Panc1 (cell line): Measurements from ENCODE around the gene PGLYRP2. TPM values are rescaled to one million over a fixed set of nuclear protein-coding genes. Genes with fewer than 3 reads are reported as not detected.
"Not testable (repeated sequence)": the region's sequence is repeated elsewhere in the genome, so short reads cannot be mapped to it uniquely, and the experiment has no call there.

Source experiments
- ATAC-seq: fragments of 200-7000 bp; cut with Tn5 transposase; 2 replicates; pipeline ENCODE4 v1.9.1; 2020; ENCODE audit warnings: mild to moderate bottlenecking, moderate library complexity
- BruUV-seq: library from RNA; stranded (reverse); fragments of 400-500 nt; replicated peaks from 2 replicates; lab custom pipeline; 2021; lab: Mats Ljungman, UMichigan
- CTCF ChIA-PET: fragments of 300-600 bp; sonication (Branson Sonifier 250); formaldehyde crosslinking; loops from one replicate; lab custom pipeline; 2022; ENCODE audit warnings: antibody characterized with exemption; lab: Charles Lee
- POLR2A ChIA-PET: fragments of 300-600 bp; sonication (Branson Sonifier 250); formaldehyde crosslinking; loops from one replicate; lab custom pipeline; 2022; ENCODE audit warnings: antibody characterized with exemption; lab: Charles Lee
- DNase-seq: peaks from one replicate; pipeline ENCODE4 v3.0.0-alpha.2; 2010; ENCODE audit warnings: low read depth, low spot score
- H3K27ac ChIP-seq: 2 replicates; pipeline ENCODE4 v1.5.1; 2011; ENCODE audit warnings: mild to moderate bottlenecking, low read length, inconsistent platforms
- H3K27me3 ChIP-seq: fragments of 200-500 bp; sonication (Bioruptor generic); 2 replicates; pipeline ENCODE4 v1.6.0; 2014; ENCODE audit warnings: low read length, inconsistent platforms; ENCODE audit not compliant: control insufficient read depth, insufficient read depth
- H3K36me3 ChIP-seq: fragments of 200-500 bp; sonication (Bioruptor generic); 2 replicates; pipeline ENCODE4 v1.5.1; 2014; ENCODE audit warnings: inconsistent platforms, mild to moderate bottlenecking, low read length, moderate library complexity; ENCODE audit not compliant: control insufficient read depth, insufficient read depth
- H3K4me1 ChIP-seq: 2 replicates; pipeline ENCODE4 v1.5.1; 2011; ENCODE audit warnings: inconsistent platforms, mild to moderate bottlenecking, low read length, moderate library complexity; ENCODE audit not compliant: control insufficient read depth, insufficient read depth
- H3K4me3 ChIP-seq, 2 experiments: 2 replicates each; pipeline ENCODE4 v1.5.1; 2011 to 2012; ENCODE audit warnings: low read depth in 2 of 2, low read length in 2 of 2, mild to moderate bottlenecking in 2 of 2, inconsistent platforms in 1 of 2, moderate library complexity in 1 of 2
- H3K9me3 ChIP-seq: fragments of 200-500 bp; sonication (Bioruptor generic); 2 replicates; pipeline ENCODE4 v1.5.1; 2014; ENCODE audit warnings: low read depth, mild to moderate bottlenecking, inconsistent platforms, low read length, moderate library complexity; ENCODE audit not compliant: control insufficient read depth, insufficient read depth
- CTCF ChIP-seq: fragments of 450-650 bp; IDR thresholded peaks from 2 replicates; pipeline ENCODE4 v1.5.1; 2017; ENCODE audit warnings: mild to moderate bottlenecking
- POLR2AphosphoS5 ChIP-seq: IDR thresholded peaks from 2 replicates; pipeline ENCODE4 v1.6.1; 2012; ENCODE audit warnings: mild to moderate bottlenecking, low read depth, low read length, moderate library complexity
- SIN3A ChIP-seq: IDR thresholded peaks from 2 replicates; pipeline ENCODE4 v1.6.1; 2012; ENCODE audit warnings: low read depth, mild to moderate bottlenecking, low read length, moderate library complexity, borderline replicate concordance; ENCODE audit not compliant: insufficient read depth
- TCF7L2 ChIP-seq: IDR thresholded peaks from 2 replicates; pipeline ENCODE4 v1.6.1; 2011; ENCODE audit warnings: mild to moderate bottlenecking, low read depth, low read length, inconsistent platforms
- in situ Hi-C: cut with HindIII; loops from 2 replicates; pipeline ENCODE4 v1.10.0; 2016; ENCODE audit warnings: low sequenced_read_pairs, low pct_unique_long_range_greater_than_20kb
- intact Hi-C: fragments of 100-400 bp; cut with micrococcal nuclease; formaldehyde crosslinking; loops from one replicate; pipeline ENCODE4 v1.10.0; 2022; ENCODE audit not compliant: unreplicated experiment
- total RNA-seq: library from RNA; stranded (reverse); gene quantifications from one replicate; pipeline ENCODE4 v1.2.1, GENCODE V29; 2021; ENCODE audit not compliant: unreplicated experiment
- TF ChIP-seq, protein P1 (sequence below), 2 experiments: IDR thresholded peaks; 2 replicates each; pipeline ENCODE4 v1.6.1; 2011 to 2012; ENCODE audit warnings: low read depth in 2 of 2, control low read depth in 1 of 2, low read length in 1 of 2, mild to moderate bottlenecking in 1 of 2, moderate library complexity in 1 of 2; ENCODE audit not compliant: insufficient read depth in 1 of 2

Gene PGLYRP2
- total RNA-seq, 1 experiment from 2014 or later, result not detected

DNA sequence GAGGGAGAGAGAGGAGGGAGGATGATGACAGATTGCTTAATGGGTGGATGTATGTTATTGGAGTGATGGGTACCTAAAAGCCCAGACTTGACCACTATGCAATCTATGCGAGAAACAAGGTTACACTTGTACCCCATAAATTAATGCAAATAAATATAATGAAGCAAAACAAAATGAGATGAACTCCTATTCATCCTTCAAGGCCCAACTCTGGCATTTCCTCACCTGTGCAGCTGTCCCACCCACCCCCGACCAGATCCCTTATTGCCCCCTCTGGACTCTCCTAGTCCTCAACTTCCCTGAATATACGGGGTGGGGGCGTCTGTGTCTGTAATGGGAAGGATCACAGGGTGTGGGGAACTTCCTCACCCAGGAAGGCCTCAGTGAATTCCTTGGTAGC, 4.1 kb downstream of the PGLYRP2 start:
- Histone ChIP-seq H3K27ac (no peak overlapping the region), H3K4me1 (no peaks in the 10 kb centered on the region), H3K9me3 (no peaks in the 10 kb centered on the region), H3K27me3 (no peaks in the 10 kb centered on the region), H3K4me3 (no peak overlapping the region), H3K36me3 (no peaks in the 10 kb centered on the region)
- intact Hi-C loops (loop anchor here (10.0 kb wide), 1 partner anchor 80 kb away; no protein-coding TSS in a partner anchor), in situ Hi-C loops (no loop called here)
- ChIA-PET CTCF (no interaction called here), POLR2A (interaction anchor here (0.7 kb wide), 1 partner anchor 31 kb away, joined by 3 read pairs; no protein-coding TSS in a partner anchor)
- DNase-seq, result no peak
- no peak for TF ChIP-seq CTCF
- no peak for TF ChIP-seq TCF7L2
- TF ChIP-seq POLR2AphosphoS5, result no peak
- TF ChIP-seq, protein P1, sequence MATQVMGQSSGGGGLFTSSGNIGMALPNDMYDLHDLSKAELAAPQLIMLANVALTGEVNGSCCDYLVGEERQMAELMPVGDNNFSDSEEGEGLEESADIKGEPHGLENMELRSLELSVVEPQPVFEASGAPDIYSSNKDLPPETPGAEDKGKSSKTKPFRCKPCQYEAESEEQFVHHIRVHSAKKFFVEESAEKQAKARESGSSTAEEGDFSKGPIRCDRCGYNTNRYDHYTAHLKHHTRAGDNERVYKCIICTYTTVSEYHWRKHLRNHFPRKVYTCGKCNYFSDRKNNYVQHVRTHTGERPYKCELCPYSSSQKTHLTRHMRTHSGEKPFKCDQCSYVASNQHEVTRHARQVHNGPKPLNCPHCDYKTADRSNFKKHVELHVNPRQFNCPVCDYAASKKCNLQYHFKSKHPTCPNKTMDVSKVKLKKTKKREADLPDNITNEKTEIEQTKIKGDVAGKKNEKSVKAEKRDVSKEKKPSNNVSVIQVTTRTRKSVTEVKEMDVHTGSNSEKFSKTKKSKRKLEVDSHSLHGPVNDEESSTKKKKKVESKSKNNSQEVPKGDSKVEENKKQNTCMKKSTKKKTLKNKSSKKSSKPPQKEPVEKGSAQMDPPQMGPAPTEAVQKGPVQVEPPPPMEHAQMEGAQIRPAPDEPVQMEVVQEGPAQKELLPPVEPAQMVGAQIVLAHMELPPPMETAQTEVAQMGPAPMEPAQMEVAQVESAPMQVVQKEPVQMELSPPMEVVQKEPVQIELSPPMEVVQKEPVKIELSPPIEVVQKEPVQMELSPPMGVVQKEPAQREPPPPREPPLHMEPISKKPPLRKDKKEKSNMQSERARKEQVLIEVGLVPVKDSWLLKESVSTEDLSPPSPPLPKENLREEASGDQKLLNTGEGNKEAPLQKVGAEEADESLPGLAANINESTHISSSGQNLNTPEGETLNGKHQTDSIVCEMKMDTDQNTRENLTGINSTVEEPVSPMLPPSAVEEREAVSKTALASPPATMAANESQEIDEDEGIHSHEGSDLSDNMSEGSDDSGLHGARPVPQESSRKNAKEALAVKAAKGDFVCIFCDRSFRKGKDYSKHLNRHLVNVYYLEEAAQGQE (IDR thresholded peaks at IDR 0.05; ENCODE audit: insufficient read depth in 1 of 2, low read depth in 2 of 2, low read length in 1 of 2), result no peak
- no peak for TF ChIP-seq SIN3A
- no TSS peak for BruUV-seq
- ATAC-seq, result no peak

- H3K4me1 ChIP-seq, H3K36me3 ChIP-seq, H3K27me3 ChIP-seq, H3K4me3 ChIP-seq, ATAC-seq, DNase-seq, POLR2A ChIA-PET, H3K27ac ChIP-seq, H3K9me3 ChIP-seq, BruUV-seq, in situ Hi-C loops: not testable (repeated sequence)
- CTCF ChIA-PET, result interaction anchor here (0.6 kb wide), 1 partner anchor 79 kb away, joined by 4 read pairs; no protein-coding TSS in a partner anchor
- intact Hi-C loops, result loop anchor here (10.0 kb wide), 1 partner anchor 81 kb away; no protein-coding TSS in a partner anchor
These were observed 5.5 kb downstream of the PGLYRP2 start for GRCh38 chr19:15473821-15474220.

DNA sequence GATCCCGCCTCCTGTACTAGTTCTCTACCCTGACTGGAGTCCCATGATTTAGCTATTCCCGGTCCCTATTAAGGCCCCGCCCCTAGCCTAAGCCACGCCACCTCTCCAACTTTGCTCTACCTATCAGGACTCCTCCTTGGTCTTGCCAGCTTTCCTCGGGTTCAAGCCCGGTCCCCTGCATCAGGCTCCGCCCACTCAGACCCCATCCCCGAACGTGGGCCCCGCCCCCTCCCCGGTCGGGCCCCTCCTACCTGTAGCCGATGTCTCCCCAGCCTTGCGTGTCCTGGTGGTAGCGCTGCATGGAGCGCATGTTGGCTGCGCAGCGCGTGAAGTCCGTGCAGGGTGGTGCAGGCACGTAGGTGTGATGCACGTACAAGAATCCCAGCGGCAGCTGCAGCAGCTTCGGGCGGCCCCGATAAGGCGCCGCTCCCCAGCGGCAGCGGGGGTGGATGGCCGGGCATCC, 7.6 kb downstream of the PGLYRP2 start:
- DNase-seq (no peak), ATAC-seq (no peak)
- CTCF ChIA-PET, result no interaction called here
- no peaks in the 10 kb centered on the region for H3K4me1 ChIP-seq
- no peaks in the 10 kb centered on the region for H3K27me3 ChIP-seq
- no peak overlapping the region for H3K4me3 ChIP-seq
- in situ Hi-C loops (no loop called here), intact Hi-C loops (loop anchor here (10.0 kb wide), 1 partner anchor 83 kb away; no protein-coding TSS in a partner anchor)
- POLR2A ChIA-PET, result no interaction called here
- H3K9me3 ChIP-seq, result no peaks in the 10 kb centered on the region
- H3K36me3 ChIP-seq, result no peaks in the 10 kb centered on the region
- H3K27ac ChIP-seq, result no peak overlapping the region
- BruUV-seq, result no TSS peak
- TF ChIP-seq, protein P1 (IDR thresholded peaks at IDR 0.05; ENCODE audit: insufficient read depth in 1 of 2, low read depth in 2 of 2, low read length in 1 of 2), result no peak
- TF ChIP-seq CTCF (no peak), SIN3A (no peak), TCF7L2 (no peak), POLR2AphosphoS5 (no peak)
